NCI-H226 (cell line): Measurements from ENCODE around the gene TNRC6C.
A peak's percentile ranks its signal among the peaks of the same experiment; 100 is the strongest.

Experiments
- DNase-seq: peaks from one replicate; pipeline ENCODE4 v3.0.0-alpha.2; 2015

Gene TNRC6C

GRCh38 chr17:78116411-78116810 is 157.9 kb downstream of the TNRC6C start:
- DNase-seq, result no peak

GRCh38 chr17:78117027-78117981 is 158.8 kb downstream of the TNRC6C start:
- no peak for DNase-seq

- no peak for DNase-seq
Observed at GRCh38 chr17:78118801-78119241, 160.3 kb downstream of the TNRC6C start.

- DNase-seq, result no peak
Observed at GRCh38 chr17:78120537-78120936, 162.0 kb downstream of the TNRC6C start.

- DNase-seq, result no peak
Observed at GRCh38 chr17:78120971-78121800, 162.7 kb downstream of the TNRC6C start.

GRCh38 chr17:78121801-78122215 is 163.3 kb downstream of the TNRC6C start:
- no peak for DNase-seq

GRCh38 chr17:78122216-78122930 is 163.9 kb downstream of the TNRC6C start:
- no peak for DNase-seq

- DNase-seq, result no peak
Observed at GRCh38 chr17:78122931-78123249, 164.4 kb downstream of the TNRC6C start.

- no peak for DNase-seq
Observed at GRCh38 chr17:78123258-78123929, 164.9 kb downstream of the TNRC6C start.

GRCh38 chr17:78124081-78124835 is 165.8 kb downstream of the TNRC6C start:
- DNase-seq, result no peak

- DNase-seq, result no peak
Observed at GRCh38 chr17:78124836-78125137, 166.3 kb downstream of the TNRC6C start.

GRCh38 chr17:78125138-78125913 is 166.8 kb downstream of the TNRC6C start:
- no peak for DNase-seq

GRCh38 chr17:78125976-78126894 is 167.7 kb downstream of the TNRC6C start:
- DNase-seq, result no peak

- no peak for DNase-seq
Observed at GRCh38 chr17:78126895-78127238, 168.4 kb downstream of the TNRC6C start.

- no peak for DNase-seq
Observed at GRCh38 chr17:78127239-78127887, 168.9 kb downstream of the TNRC6C start.

- no peak for DNase-seq
Observed at GRCh38 chr17:78127888-78128550, 169.5 kb downstream of the TNRC6C start.

GRCh38 chr17:78128551-78129350 is 170.2 kb downstream of the TNRC6C start, which contains the start of gene TMC6:
Gene TMC6, minus strand, starts transcription at chr17:78128755. Its CDS starts 1,923 bp downstream, at chr17:78126832.
- DNase-seq, result peak; percentile 57
